ENCODE results near the gene HSPB6.

The HSPB6 gene

GRCh38 chr19:35760711-35761349, 4.0 kb upstream of the HSPB6 start:
- Histone ChIP-seq H4K20me1 (ENCODE audit: insufficient read depth, low read length, poor library complexity, severe bottlenecking) (no peaks in the 10 kb centered on the region), H3K9me3 (ENCODE audit: insufficient read depth, low read depth, low read length) (no peaks in the 10 kb centered on the region), H3K9me2 (replicated peaks; ENCODE audit: low read depth, low read length) (no peaks in the 10 kb centered on the region), H3K36me3 (ENCODE audit: insufficient read depth, low read length) (no peaks in the 10 kb centered on the region), H3K4me1 (ENCODE audit: insufficient read depth, low read length, poor library complexity, severe bottlenecking) (peaks cover 13% of the 10 kb centered on the region), H3F3A (ENCODE audit: low read depth) (no peaks in the 10 kb centered on the region), H3K4me3 (ENCODE audit: low read length, poor library complexity, severe bottlenecking) (no peak overlapping the region), H3K79me2 (ENCODE audit: insufficient read depth, low read length) (peaks cover 13% of the 10 kb centered on the region; the same call in 1 of the 2 replicates), H3K27me3 (ENCODE audit: insufficient read depth, low read length, poor library complexity, severe bottlenecking) (no peaks in the 10 kb centered on the region), H3K4me2 (ENCODE audit: low read depth, low read length, poor library complexity, severe bottlenecking) (no peak overlapping the region), H3K9ac (ENCODE audit: low read depth, low read length, poor library complexity, severe bottlenecking) (no peak overlapping the region), H2AFZ (ENCODE audit: low read length) (no peak overlapping the region)
- TF ChIP-seq CTCF (conservative IDR thresholded peaks at IDR 0.05; ENCODE audit: low read length): no peak
- no peak for TF ChIP-seq EZH2phosphoT487 (IDR thresholded peaks at IDR 0.05; ENCODE audit: borderline replicate concordance)

GRCh38 chr19:35759697-35760096, 2.9 kb upstream of the HSPB6 start:
- Histone ChIP-seq H3K4me3 (ENCODE audit: low read length, poor library complexity, severe bottlenecking) (peak overlapping the region; percentile 89), H3K79me2 (ENCODE audit: insufficient read depth, low read length) (peaks cover 13% of the 10 kb centered on the region; the same call in 1 of the 2 replicates), H3K9ac (ENCODE audit: low read depth, low read length, poor library complexity, severe bottlenecking) (peak overlapping the region; percentile 89), H3K27me3 (ENCODE audit: insufficient read depth, low read length, poor library complexity, severe bottlenecking) (no peaks in the 10 kb centered on the region), H3K9me2 (replicated peaks; ENCODE audit: low read depth, low read length) (no peaks in the 10 kb centered on the region), H3F3A (ENCODE audit: low read depth) (no peaks in the 10 kb centered on the region), H2AFZ (ENCODE audit: low read length) (no peak overlapping the region), H3K36me3 (ENCODE audit: insufficient read depth, low read length) (no peaks in the 10 kb centered on the region), H3K4me2 (ENCODE audit: low read depth, low read length, poor library complexity, severe bottlenecking) (peak overlapping the region; percentile 76), H4K20me1 (ENCODE audit: insufficient read depth, low read length, poor library complexity, severe bottlenecking) (no peaks in the 10 kb centered on the region), H3K9me3 (ENCODE audit: insufficient read depth, low read depth, low read length) (no peaks in the 10 kb centered on the region), H3K4me1 (ENCODE audit: insufficient read depth, low read length, poor library complexity, severe bottlenecking) (peaks cover 13% of the 10 kb centered on the region)
- TF ChIP-seq CTCF (conservative IDR thresholded peaks at IDR 0.05; ENCODE audit: low read length) (no peak), EZH2phosphoT487 (IDR thresholded peaks at IDR 0.05; ENCODE audit: borderline replicate concordance) (no peak)

- H3K4me1 ChIP-seq (ENCODE audit: insufficient read depth, low read length, poor library complexity, severe bottlenecking): peaks cover 13% of the 10 kb centered on the region
- TF ChIP-seq EZH2phosphoT487 (IDR thresholded peaks at IDR 0.05; ENCODE audit: borderline replicate concordance): no peak
- TF ChIP-seq CTCF (conservative IDR thresholded peaks at IDR 0.05; ENCODE audit: low read length): no peak
- H3K36me3 ChIP-seq (ENCODE audit: insufficient read depth, low read length): no peaks in the 10 kb centered on the region; the same call in 1 of the 2 replicates
These were observed 1.1 kb upstream of the HSPB6 start, which contains the start of gene PROSER3 for GRCh38 chr19:35757749-35758608. Gene PROSER3 (plus strand): TSS chr19:35758176. CDS start chr19:35758216, 40 bp downstream.

More at GRCh38 chr19:35757749-35758608, 1.1 kb upstream of the HSPB6 start, which contains the start of gene PROSER3:
- Histone ChIP-seq H3K9me2 (replicated peaks; ENCODE audit: low read depth, low read length) (no peaks in the 10 kb centered on the region), H3F3A (ENCODE audit: low read depth) (no peaks in the 10 kb centered on the region), H3K9ac (ENCODE audit: low read depth, low read length, poor library complexity, severe bottlenecking) (peak within 1 kb of the TSS; percentile 89), H2AFZ (ENCODE audit: low read length) (peak within 1 kb of the TSS; percentile 94), H3K79me2 (ENCODE audit: insufficient read depth, low read length) (peaks cover 13% of the 10 kb centered on the region; the same call in 1 of the 2 replicates), H4K20me1 (ENCODE audit: insufficient read depth, low read length, poor library complexity, severe bottlenecking) (no peaks in the 10 kb centered on the region), H3K4me2 (ENCODE audit: low read depth, low read length, poor library complexity, severe bottlenecking) (peak within 1 kb of the TSS; percentile 83), H3K27me3 (ENCODE audit: insufficient read depth, low read length, poor library complexity, severe bottlenecking) (no peaks in the 10 kb centered on the region), H3K4me3 (ENCODE audit: low read length, poor library complexity, severe bottlenecking) (peak within 1 kb of the TSS; percentile 89), H3K9me3 (ENCODE audit: insufficient read depth, low read depth, low read length) (no peaks in the 10 kb centered on the region)
